ENCODE results near the gene SELENON.

The SELENON gene

DNA sequence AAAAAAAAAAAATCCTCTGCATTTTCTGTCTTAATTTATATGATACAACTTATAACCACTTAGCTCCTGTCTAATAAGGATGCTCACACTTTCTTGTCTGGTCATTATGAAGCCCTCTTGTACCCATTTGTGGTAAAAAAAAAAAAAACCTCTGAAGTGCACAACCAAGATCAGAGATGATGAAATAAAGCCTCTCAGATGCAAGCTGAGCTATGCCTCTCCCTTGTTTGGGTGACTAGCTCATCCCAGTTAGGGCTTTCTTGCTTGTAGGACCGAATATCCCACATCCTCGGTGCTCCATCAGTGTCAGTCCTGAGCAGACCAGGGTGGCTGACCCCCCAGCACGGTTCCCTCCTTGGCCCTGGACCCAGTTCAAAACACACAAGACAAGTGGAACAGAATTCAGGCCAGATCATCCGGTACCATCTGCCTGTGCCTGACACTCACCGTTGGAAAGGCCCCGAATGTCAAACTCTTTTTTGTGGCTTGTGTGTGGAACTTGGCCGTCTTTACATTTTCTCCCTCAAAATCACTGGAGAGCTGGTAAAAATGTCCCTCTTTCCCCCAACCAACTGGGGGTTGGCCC, 6.3 kb upstream of the SELENON start:
- DNase-seq (ENCODE audit: low read depth): no peak

DNA sequence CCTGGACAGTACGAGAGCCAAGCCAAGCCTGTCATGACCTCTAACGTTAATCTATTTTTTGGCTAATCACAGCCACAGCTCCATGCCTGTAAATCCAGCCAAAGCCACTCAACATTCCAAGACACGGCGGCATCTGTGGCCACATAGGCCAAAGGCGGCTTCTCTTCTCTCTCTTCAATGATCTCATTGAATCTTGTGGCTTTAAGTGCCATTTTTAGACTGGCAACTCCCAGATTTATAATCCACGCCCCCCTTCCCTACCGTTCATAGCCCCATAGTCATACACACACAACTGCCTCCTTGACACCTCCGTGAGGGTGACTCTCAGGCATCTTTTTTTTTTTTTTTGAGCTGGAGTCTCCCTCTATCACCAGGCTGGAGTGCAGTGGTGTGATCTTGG, 5.7 kb upstream of the SELENON start:
- DNase-seq (ENCODE audit: low read depth): no peak

DNA sequence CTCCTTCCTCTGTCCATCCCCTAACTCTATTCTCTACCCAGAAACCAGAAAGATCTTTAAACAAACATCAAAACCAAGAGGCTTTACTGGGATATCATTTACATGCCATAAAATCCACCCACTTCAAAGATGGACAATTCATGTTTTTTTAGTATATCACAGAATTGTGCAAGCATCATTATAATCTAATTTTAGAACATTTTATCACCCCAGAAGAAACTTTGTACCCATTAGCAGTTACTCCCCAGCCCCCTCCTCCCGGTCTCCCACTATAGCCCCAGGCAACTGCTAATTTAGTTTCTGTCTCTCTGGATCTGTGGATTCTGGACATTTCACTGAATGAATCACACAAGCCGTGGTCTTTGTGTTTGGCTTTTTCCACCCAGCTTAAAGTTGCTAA, 4.8 kb upstream of the SELENON start:
- DNase-seq (ENCODE audit: low read depth): no peak

DNA sequence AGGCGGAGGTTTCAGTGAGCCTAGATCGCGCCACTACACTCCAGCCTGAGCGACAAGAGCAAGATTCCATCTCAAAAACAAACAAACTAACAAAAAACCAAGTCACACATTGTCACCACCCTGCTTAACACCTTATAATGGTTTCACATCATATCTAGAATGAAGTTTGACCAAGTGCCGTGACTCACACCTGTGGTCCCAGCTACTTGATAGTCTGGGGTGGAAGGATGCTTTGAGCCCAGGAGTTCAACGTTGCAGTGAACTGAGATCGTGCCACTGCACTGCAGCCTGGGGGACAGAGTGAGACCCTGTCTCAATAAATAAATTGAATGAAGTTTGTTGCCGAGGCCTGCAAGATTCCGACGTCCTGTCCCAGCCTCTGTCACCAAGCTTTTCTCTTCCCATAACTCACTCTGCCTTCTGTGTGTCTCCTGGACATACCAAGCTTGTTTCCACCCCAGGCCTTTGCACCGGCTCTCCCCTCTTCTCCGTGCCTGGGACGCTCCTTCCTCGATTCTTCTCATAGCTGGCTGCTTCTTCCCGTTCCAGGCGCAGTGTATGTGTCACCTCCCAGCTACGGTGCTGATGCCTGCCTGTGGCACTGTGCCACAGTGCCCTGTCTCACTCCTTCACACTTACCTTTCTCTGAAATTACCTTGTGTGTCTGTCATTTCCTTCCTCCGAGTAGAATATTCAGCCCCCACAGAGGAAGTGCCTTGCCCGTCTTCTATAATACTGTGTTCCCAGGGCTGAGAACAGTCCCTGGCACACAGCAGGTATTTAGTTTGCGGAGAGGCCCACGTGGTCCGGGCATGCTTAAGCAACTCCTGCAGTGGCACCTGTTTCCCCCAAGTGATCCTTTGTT, 3.8 kb upstream of the SELENON start:
- DNase-seq (ENCODE audit: low read depth): no peak

DNA sequence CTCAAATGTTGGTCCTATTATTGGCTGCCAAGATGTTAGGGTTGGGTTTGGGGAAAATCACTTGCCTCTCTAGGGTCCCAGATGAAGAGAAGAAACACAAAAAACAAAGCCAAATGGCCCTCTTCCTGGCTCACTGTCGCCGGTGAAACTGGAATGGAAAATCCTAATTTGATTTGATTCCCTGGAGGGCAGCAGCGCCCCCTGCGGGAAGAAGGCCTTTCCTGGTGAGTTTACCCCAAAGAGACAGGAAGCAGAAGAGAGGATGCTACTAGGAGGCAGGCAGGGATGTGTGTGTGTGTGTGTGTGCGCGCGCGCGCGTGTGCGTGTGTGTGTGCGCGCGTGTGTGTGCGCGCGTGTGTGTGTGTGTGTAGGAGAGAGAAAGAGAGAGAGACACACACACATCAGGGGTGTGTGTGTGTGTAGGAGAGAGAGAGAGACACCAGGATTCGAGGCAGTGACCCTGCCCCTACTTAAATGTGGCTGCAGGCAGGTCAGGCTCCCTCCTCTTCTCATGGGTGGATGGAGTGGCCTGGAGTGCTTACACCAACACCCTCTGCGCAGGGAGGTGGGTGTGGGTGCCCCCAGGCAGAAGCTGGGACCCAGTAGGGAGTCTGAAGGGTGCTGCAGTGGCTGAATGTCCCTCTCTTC, 3.1 kb upstream of the SELENON start:
- peak; percentile 59 for DNase-seq (ENCODE audit: low read depth)

DNA sequence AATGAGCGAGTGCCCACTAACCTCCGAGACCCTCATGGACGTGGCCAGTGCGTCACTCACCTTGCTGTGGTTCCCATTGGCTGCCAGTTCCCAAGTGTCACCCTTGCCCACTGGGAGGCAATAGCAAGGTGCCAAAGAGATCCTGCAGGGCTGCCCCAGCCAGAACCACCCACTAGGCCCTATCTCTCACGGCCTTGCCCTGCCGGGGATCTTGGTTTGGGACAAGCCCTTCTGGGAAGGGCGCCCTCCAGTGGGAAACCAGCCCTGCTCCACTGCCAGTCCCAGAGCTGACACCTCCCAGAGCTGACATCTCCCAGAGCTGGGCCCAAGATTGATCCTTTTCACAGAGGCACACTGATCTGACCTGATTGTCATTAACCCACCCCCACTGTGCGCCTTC, 2.1 kb upstream of the SELENON start:
- no peak for DNase-seq (ENCODE audit: low read depth)

DNA sequence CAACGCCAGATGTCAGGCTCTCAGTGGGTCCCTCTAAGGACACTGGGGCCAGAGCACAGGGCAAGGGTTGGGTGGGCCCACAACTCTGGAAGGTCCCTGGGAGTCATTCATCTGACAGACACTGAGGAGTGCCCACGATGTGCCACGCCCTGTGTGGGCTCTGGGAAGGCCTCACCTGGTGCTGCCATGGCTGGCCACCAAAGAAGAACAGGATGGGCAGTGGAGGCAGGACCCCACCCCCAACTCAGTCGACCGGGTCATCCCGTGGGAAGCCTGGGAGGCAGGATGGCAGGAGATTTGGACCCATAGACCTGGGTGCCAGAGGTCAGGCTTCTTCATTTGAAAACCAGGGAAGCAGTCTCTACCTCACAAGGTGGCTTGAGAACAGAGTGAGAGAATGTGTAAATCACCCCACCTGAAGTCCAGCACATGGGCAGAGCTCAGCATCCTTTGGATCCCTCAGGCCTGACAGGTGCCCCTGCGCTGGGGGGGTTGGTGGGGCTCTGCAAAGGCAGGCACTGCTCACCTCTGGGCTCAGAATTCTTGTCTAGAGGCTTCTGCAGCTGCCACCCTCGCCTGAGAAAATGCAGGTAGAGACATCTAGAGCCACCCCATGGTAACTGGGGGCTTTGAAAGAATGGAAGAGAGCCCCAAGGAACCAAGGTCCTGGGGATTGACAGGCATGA, 1.2 kb upstream of the SELENON start:
- DNase-seq (ENCODE audit: low read depth): no peak

DNA sequence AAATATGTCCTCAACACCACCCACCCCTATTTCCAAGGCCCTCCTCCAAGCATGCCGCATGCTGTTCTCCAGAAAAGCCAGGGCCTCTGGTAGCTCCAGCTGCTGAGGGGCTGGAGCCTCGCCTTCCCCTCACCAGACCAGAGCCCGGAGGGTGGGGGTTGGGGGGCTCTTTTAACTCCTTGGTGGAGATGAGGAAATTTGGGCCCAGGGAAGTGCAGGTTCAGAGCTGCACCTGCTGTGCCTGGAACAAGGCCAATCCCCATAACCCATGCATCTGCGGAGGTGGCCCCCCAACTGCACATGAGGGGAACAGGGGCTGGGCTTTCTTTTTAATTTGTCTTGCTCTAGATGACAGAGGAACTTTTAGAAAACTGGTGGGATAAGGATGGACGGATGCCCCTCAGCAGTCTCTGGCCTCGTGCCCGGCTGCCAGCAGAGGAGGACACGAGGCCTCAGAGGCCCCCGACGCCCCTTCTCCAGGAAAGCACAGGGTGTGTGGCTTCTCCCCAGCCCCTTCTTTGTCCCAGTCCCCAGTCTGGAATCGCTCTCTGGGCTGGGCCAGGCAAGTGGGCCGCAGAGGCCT, 550 bp upstream of the SELENON start:
- DNase-seq (ENCODE audit: low read depth): no peak

DNA sequence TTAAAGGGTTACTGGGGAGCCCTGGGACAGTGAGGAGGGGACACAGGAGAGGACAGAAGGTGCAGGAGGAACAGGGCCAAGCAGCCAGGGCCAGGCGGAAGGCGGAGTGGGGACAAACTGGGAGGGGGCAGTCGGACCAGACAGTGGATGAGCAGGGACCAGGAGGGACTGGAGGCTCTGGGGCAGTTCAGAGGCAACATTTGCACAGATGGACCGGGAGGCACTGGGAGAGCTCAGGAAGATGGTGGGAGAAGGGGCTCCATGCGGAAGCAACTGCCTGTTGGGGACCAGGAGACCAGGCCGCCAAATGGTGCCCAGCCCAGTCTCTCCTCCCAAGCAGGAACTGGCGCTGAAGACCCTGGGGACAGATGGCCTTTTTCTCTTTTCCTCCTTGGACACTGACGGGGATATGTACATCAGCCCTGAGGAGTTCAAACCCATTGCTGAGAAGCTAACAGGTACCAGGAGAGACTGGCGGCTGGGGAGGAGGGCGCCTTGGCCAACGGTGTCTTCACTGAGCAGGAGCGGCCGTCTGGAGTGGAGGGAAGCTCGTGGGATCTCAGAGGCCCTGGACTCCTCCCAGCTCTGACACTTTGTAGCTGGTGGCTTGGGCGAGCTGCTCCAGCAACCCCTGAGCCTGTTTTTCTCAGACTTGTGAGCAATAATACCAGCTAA, 847 bp downstream of the SELENON start:
- DNase-seq (ENCODE audit: low read depth): no peak

DNA sequence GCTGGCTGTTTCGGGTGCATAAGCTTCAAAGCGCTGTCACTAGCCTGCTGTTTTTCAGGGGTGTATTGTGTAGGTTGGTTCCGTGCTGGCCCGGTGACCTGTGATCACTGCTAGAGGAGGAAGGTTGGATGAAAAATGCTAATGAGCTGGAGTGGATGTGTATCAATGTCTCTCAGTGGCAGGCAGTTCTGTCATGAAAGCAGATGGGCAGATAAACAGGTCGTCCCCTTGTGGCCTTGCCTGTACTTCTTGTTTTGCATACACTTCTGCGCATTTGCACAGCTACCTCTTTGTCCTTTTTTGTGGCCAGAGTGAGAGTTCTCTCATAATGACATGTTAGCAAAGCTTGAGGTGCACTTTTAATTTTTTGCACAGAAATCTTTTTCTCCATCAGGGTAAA, 2.9 kb downstream of the SELENON start:
- DNase-seq (ENCODE audit: low read depth): no peak

DNA sequence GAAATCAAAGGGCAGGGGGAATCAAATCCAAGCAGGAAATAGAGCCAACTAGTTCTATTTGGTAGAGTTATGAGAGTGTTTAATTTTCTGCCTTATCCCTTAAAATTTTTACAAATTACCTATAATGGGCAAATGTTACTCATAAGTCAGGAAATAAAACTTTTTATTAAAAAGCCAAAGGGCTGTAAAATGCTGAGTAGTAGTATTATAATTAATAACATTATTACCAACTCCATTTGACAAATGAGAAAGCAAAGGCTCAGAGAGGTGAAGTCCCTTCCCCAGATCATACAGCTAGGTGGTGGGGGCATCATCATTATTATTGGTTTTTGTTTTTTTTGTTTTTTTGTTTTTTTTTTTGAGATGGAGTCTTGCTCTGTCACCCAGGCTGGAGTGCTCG, 3.4 kb downstream of the SELENON start:
- DNase-seq (ENCODE audit: low read depth): no peak

DNA sequence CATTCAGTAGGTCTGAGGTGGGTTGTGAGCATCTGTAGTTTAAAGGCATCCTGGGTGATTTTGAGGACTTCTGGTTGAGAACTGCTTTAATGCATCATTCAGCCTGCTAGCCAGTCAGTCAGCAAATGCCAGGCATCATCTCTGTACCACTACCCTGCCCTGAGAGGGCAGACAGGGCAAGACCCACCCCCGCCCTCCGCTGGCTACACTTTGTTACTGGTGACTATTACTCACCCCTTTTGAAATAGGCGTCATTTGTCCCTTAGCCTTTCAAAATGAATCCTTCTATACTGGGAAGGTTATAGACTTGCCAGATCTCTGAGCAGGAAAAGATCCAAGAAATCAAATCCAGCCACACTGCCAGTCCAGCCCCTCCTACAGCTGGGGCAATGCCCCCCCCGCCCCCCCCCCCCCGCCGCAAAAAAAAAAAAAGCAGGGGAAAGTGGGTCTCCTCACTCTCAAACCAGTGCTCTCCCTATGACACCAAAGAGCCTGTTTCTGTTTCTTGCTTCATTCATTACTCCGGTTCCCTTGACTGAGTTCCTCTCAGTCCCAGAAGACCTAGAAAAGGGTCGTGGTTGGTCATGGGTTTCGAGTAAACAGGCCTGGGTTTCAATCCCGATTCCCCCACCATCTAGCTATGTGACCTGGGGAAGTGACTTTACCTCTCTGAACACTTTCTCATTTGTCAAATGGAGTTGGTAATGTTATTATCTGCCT, 4.4 kb downstream of the SELENON start:
- DNase-seq (ENCODE audit: low read depth): peak; percentile 40

DNA sequence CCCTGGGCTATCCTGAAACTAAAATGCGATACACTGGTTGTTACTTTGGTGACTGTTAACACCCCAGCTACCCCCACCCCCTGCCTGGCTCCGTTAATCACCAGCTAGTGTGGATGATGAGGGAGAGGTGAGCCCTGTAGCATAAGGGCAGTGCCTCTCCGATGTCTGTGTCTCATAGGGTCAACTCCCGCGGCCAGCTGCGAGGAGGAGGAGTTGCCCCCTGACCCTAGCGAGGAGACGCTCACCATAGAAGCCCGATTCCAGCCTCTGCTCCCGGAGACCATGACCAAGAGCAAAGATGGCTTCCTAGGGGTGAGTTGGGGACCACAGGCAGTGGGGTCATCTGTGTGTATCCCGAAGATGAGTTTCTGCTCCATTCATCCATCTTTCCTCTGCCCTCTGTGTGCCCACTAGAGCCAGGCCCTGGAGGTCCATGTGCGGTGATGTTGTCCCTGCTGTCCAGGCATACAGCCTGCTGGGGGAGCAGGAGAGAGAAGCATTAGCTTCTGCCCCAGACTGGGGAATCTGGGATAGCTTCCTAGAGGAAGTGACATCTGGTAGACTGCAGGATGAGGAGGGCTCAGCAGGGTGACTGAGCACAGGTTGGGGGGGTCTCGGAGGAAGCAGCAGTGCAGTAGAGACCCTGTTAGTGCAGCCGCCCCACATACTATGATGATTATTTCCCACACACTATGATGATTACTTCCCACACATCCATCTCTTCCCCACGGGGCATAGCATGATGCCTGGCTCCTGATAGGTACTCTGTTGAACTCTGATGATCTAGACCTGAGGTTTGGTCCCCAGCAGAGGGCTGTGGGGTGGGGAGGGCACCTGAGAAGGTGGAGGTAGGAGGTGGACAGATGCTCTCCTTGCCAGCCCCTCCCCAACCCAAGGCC, 5.2 kb downstream of the SELENON start:
- no peak for DNase-seq (ENCODE audit: low read depth)

DNA sequence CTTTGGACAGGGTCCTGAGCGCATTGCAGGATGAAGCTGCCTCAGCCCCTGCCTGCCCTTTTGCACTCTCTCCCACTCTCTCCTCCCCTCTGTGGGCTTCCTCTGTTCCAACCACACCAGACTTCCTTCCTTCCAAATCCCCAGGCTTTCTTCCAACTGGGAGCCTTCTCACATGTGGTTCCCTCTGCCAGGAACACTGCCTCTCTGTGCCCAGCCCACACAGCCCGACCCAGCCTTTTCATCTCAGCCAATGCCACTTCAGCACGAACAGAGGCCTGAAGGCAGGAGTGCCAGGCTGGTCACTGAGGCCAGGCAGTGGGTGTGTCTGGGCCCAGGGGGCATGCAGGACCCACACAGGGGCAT, 5.9 kb downstream of the SELENON start:
- no peak for DNase-seq (ENCODE audit: low read depth)

DNA sequence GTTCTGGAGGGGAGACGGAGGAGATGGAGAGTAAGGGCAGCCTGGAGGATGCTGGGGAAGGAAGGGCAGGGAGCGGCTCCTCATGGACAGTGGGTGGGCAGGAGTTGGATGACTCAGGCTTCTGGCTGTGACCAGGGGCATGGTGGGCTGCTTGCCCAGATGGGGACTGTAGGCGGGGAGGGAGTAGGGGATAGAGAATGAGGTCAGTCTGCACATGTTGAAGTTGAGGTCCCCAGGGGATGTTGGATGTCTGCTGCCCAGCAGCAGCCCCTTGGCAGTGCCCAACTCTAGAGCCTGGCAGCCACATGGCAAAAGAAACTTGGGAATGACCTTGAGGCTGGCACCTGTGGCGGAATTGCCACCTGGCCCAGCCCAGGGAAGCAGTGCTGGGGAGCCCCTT, 6.4 kb downstream of the SELENON start:
- DNase-seq (ENCODE audit: low read depth): no peak

DNA sequence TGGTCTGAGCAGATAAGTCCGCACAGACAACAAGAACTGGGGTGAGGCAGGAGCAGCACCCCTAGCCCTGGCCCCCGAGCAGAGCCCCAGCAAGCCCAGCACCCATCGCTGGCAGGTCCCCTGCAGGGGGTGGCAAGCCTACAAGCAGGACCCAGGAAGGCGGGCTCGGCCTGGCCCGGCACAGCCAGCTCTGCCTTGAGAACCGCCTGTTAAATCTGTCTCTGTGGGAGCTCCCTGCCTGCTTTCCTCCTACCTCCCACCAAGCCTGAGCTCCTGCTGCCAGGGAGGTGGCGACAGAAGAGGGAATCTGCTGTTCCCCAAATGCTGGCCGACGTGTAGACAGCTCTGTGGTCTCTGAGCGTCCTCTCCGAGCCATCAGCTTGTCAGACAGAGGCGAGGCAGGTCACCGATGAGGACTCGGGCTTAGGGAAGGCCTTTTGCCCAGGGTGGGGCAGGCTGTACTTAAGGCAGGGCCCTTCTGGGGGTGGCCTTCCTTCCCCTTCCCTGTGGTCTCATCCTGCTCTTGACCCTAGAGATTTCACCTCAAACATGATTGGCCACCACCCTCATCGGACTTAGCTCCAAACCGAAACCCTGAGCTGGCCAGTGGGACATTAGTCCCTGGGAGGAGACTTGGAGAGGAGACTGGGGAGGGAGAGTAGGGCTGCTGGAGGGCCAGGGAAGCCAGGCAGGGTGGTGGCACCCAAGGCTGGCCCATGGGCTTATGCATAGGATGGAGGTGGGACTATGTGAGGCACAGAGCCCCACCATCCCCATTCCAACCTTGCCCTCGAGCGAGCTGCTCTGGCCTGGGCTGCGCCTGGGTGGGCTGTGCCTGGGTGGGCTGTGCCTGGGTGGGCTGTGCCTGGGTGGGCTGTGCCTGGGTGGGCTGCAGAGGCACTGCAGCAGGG, 7.7 kb downstream of the SELENON start:
- DNase-seq (ENCODE audit: low read depth): no peak

DNA sequence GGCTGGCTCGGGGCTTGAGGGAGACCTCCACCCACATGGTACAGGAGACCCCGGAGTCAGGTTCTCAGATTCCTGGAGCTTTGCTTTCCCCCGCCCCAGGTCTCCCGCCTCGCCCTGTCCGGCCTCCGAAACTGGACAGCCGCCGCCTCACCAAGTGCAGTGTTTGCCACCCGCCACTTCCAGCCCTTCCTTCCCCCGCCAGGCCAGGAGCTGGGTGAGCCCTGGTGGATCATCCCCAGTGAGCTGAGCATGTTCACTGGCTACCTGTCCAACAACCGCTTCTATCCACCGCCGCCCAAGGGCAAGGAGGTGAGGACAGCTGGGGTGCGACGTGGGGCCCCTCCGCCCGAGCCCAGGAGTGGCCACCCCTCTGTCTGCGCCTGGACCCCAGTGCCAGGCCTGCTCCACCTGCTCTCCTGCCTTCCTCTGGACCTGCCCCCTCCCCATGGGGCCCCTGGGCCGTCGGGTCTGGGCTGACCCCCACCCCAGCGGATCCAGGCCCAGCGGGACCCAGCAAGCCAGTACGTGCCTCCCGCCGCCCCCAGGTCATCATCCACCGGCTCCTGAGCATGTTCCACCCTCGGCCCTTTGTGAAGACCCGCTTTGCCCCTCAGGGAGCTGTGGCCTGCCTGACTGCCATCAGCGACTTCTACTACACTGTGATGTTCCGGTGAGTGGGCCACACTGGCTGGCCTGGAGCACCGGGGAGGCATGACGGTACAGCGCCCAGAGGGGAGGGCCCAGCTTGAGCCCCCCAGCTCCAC, 8.7 kb downstream of the SELENON start:
- DNase-seq (ENCODE audit: low read depth): no peak

DNA sequence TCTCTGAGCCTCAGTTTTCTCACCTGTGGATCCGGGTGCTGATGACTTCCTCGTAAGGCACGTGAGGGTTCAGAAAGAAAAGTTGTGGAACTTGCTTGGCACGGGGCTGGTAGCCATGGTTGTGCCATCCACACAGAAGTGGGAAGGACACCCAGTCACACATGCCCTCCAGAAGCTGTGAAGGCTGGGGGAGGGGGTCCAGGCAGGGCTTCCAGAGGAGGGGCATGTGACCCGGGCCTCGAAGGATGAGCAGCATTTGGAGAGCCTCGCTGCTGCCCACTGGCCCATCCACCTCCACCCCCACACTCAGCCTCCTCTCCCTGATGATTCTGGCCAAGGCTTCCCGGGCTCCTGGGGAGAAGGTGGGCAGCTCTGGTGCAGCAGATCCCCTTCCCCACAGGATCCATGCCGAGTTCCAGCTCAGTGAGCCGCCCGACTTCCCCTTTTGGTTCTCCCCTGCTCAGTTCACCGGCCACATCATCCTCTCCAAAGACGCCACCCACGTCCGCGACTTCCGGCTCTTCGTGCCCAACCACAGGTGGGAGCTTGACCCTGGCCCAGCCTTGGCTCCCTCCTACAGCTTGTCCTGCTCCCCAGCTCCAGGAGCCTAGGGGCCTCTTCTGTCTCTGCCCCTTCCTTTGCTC, 9.4 kb downstream of the SELENON start:
- no peak for DNase-seq (ENCODE audit: low read depth)
